Tibial nerve (tissue), 4 donors: ENCODE results near the gene KIF3B. TPM values are rescaled to one million over a fixed set of nuclear protein-coding genes. Genes with fewer than 3 reads are reported as not detected.

Experiments used
- DNase-seq, 2 donors: peaks; one replicate each; pipeline ENCODE4 v3.0.0-alpha.2; 2019; ENCODE audit warnings: low spot score in 2 of 2
- H3K27ac ChIP-seq, 4 donors: fragments of 200-600 bp; sonication (generic) in 3 of 4; one replicate each; pipeline ENCODE4 v1.5.1; 2017 to 2019; ENCODE audit warnings: mild to moderate bottlenecking in 1 of 4
- H3K27me3 ChIP-seq, 2 donors: fragments of 200-600 bp; sonication (generic) in 1 of 2; one replicate each; pipeline versions ENCODE4 v1.5.1 to v1.6.0; 2017 to 2019
- H3K36me3 ChIP-seq, 3 donors: fragments of 200-600 bp; sonication (generic); one replicate each; pipeline ENCODE4 v1.5.1; 2018 to 2019
- H3K4me1 ChIP-seq, 4 donors: fragments of 200-600 bp; sonication (generic) in 3 of 4; one replicate each; pipeline ENCODE4 v1.5.1; 2017 to 2019
- H3K4me3 ChIP-seq, 4 donors: fragments of 200-600 bp; sonication (generic) in 3 of 4; one replicate each; pipeline ENCODE4 v1.5.1; 2017 to 2019; ENCODE audit warnings: mild to moderate bottlenecking in 1 of 4, moderate library complexity in 1 of 4
- H3K9me3 ChIP-seq, 4 donors: fragments of 200-600 bp; sonication (generic) in 3 of 4; one replicate each; pipeline ENCODE4 v1.5.1; 2017 to 2019
- CTCF ChIP-seq, 5 experiments: fragments of 200-600 bp in 3 of 5; fragments of 450-650 bp in 2 of 5; sonication (generic) in 3 of 5; IDR thresholded peaks; one replicate each; pipeline ENCODE4 v1.5.1; 2016 to 2019; ENCODE audit warnings: antibody characterized with exemption in 5 of 5, mild to moderate bottlenecking in 3 of 5, moderate library complexity in 2 of 5
- EP300 ChIP-seq, 2 donors: sonication (generic); formaldehyde crosslinking; IDR thresholded peaks; one replicate each; pipeline ENCODE4 v1.6.1; 2017; ENCODE audit warnings: antibody characterized with exemption in 2 of 2, mild to moderate bottlenecking in 1 of 2
- POLR2A ChIP-seq, 2 donors: fragments of 450-650 bp; IDR thresholded peaks; one replicate each; pipeline ENCODE4 v1.6.1; 2017; ENCODE audit warnings: antibody characterized with exemption in 2 of 2, mild to moderate bottlenecking in 2 of 2, moderate library complexity in 2 of 2
- WGBS, 2 donors: methylation state at CpG; one replicate each; pipeline ENCODE4 v1.1.5; 2018; 5-methylcytosine and 5-hydroxymethylcytosine counted together
- total RNA-seq, 4 donors: library from RNA; depleted of rRNA; stranded (reverse); fragments of >200 nt; gene quantifications; one replicate each; pipeline ENCODE4 v1.1.0, GENCODE V29; 2016

The KIF3B gene
- total RNA-seq, 4 donors from 2014 or later = 27.3 to 32.9 (median 31.7) TPM

- no peak for DNase-seq
- TF ChIP-seq POLR2A (IDR thresholded peaks at IDR 0.05) = no peak
- TF ChIP-seq EP300 (IDR thresholded peaks at IDR 0.05) = no peak
- TF ChIP-seq CTCF (IDR thresholded peaks at IDR 0.05) = no peak
- Histone ChIP-seq H3K36me3 (peaks cover 0 to 70% (median 9%) of the 10 kb centered on the region in 3 donors), H3K4me3 (no peak overlapping the region), H3K27ac (no peak overlapping the region), H3K27me3 (no peaks in the 10 kb centered on the region), H3K9me3 (no peaks in the 10 kb centered on the region), H3K4me1 (peaks cover 0 to 12% (median 0%) of the 10 kb centered on the region in 4 donors)
- WGBS, 2 donors = 73 to 81% methylated on average over 3 of the region's 3 CpGs
Measured at GRCh38 chr20:32332614-32333013, 55.2 kb downstream of the KIF3B start.

GRCh38 chr20:32333181-32333987 is 55.9 kb downstream of the KIF3B start:
- Histone ChIP-seq H3K9me3 (no peaks in the 10 kb centered on the region), H3K27me3 (no peaks in the 10 kb centered on the region), H3K36me3 (peaks cover 0 to 62% (median 9%) of the 10 kb centered on the region in 3 donors), H3K4me1 (peaks cover 0 to 12% (median 0%) of the 10 kb centered on the region in 4 donors), H3K4me3 (no peak overlapping the region), H3K27ac (no peak overlapping the region)
- DNase-seq = no peak
- no peak for TF ChIP-seq CTCF (IDR thresholded peaks at IDR 0.05)
- TF ChIP-seq EP300 (IDR thresholded peaks at IDR 0.05) = no peak
- TF ChIP-seq POLR2A (IDR thresholded peaks at IDR 0.05) = no peak
- 84 to 91% methylated on average over 12 of the region's 12 CpGs for WGBS, 2 donors

GRCh38 chr20:32333988-32334885 is 56.8 kb downstream of the KIF3B start:
- H3K4me3 ChIP-seq = no peak overlapping the region
- H3K9me3 ChIP-seq = no peaks in the 10 kb centered on the region
- 54 to 63% methylated on average over 13 of the region's 13 CpGs for WGBS, 2 donors
- peaks cover 0 to 54% (median 9%) of the 10 kb centered on the region in 3 donors for H3K36me3 ChIP-seq
- no peak for DNase-seq
- H3K4me1 ChIP-seq = peaks cover 0 to 12% (median 0%) of the 10 kb centered on the region in 4 donors
- TF ChIP-seq CTCF (IDR thresholded peaks at IDR 0.05) (no peak), EP300 (IDR thresholded peaks at IDR 0.05) (no peak), POLR2A (IDR thresholded peaks at IDR 0.05) (no peak)
- peak overlapping the region in 1 of 4 donors; percentile 9 for H3K27ac ChIP-seq
- no peaks in the 10 kb centered on the region for H3K27me3 ChIP-seq

GRCh38 chr20:32336918-32337347 is 59.5 kb downstream of the KIF3B start:
- TF ChIP-seq CTCF (IDR thresholded peaks at IDR 0.05) = peak; percentile 42 to 70 (median 56)
- no peak for TF ChIP-seq POLR2A (IDR thresholded peaks at IDR 0.05)
- H3K27ac ChIP-seq = no peak overlapping the region
- H3K9me3 ChIP-seq = no peaks in the 10 kb centered on the region
- H3K4me3 ChIP-seq = no peak overlapping the region
- peaks cover 0 to 28% (median 0%) of the 10 kb centered on the region in 3 donors for H3K36me3 ChIP-seq
- peak in 1 of 2 donors; percentile 25 for DNase-seq
- peaks cover 0 to 12% (median 0%) of the 10 kb centered on the region in 4 donors for H3K4me1 ChIP-seq
- no peaks in the 10 kb centered on the region for H3K27me3 ChIP-seq
- 8 to 11% methylated on average over 5 of the region's 5 CpGs for WGBS, 2 donors
